ENCODE data around the gene LILRA1. TPM values are rescaled to one million over a fixed set of nuclear protein-coding genes. Genes with fewer than 3 reads are reported as not detected.
A peak's percentile ranks its signal among the peaks of the same experiment; 100 is the strongest.

LILRA1 gene
- polyA plus RNA-seq, 3 donors = 88.5 to 151 (median 141) TPM

DNA sequence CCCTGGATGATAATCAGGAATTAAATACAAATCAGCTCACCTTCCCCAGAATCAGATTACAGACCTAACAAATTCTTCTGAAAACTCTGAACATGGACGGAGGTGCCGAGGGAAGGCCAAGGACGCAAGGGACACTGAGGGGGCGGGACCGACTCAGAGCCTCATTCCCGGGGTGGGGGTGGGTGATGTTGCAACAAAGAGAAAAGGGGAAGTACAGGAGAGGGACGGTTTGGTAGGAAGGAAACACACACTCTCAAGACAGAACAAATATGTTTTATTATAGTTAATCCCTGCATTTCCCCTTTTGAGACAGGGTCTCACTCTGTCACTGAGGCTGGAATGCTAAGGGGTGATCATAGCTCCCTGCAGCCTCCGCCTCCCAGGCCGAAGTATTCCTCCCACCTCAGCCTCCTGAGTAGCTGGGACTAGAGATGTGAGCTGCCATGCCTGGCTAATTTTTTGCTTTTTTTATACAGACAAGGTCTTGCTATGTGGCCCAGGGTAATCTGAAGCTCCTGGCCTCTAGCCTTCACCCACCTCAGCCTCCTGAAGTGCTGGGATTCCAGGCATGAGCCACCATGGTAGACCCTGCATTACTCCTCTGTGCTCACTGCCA is 20.6 kb upstream of the LILRA1 start:
- H3K9me3 Mint-ChIP-seq = peaks cover 0 to 3% (median 0%) of the 10 kb centered on the region in 7 donors
- H4K20me1 ChIP-seq (ENCODE audit: insufficient read depth, low read length) = peaks cover 27% of the 10 kb centered on the region
- H3K4me1 ChIP-seq (ENCODE audit: control insufficient read depth in 1 of 2, insufficient read depth in 2 of 2, low read length in 2 of 2) = peaks cover 58 to 74% of the 10 kb centered on the region in 2 donors
- peaks cover 76% of the 10 kb centered on the region for H3K4me1 Mint-ChIP-seq
- peaks cover 27 to 33% of the 10 kb centered on the region in 2 donors for H3K36me3 Mint-ChIP-seq
- peak overlapping the region; percentile 33 for H2AFZ ChIP-seq (ENCODE audit: insufficient read depth, low read depth, low read length, poor library complexity, severe bottlenecking)
- H3K9me3 ChIP-seq (replicated peaks in 1 of 2; ENCODE audit: control insufficient read depth in 1 of 2, insufficient read depth in 1 of 2, low read length in 2 of 2) = no peaks in the 10 kb centered on the region
- peaks cover 26% of the 10 kb centered on the region in 2 donors for H3K36me3 ChIP-seq (replicated peaks in 1 of 2; ENCODE audit: control insufficient read depth in 1 of 2, insufficient read depth in 2 of 2, low read length in 2 of 2)
- H3K27me3 Mint-ChIP-seq (ENCODE audit: low read depth in 3 of 3) = peaks cover 0 to 2% (median 2%) of the 10 kb centered on the region in 3 donors
- H3K27ac Mint-ChIP-seq = peak overlapping the region; percentile 96 to 99 (median 97)
- no CpG with 5 or more reads among the region's 9 CpGs for WGBS (ENCODE audit: insufficient coverage)
- H3K9ac ChIP-seq (ENCODE audit: insufficient read depth, low read length, poor library complexity, severe bottlenecking) = peak overlapping the region; percentile 79
- DNase-seq = peak; percentile 84 to 90 (median 87)
- H3K4me3 ChIP-seq (replicated peaks in 1 of 3; ENCODE audit: low read depth in 2 of 3, low read length in 3 of 3) = peak overlapping the region; percentile 78 to 92 (median 80)
- intact Hi-C loops (cut with micrococcal nuclease) = loop anchor here in 1 of 2 donors (5.0 kb wide), 2 partner anchors 34 to 59 kb away; partner anchors contain the start of gene LILRB1
- TF ChIP-seq, protein P1, sequence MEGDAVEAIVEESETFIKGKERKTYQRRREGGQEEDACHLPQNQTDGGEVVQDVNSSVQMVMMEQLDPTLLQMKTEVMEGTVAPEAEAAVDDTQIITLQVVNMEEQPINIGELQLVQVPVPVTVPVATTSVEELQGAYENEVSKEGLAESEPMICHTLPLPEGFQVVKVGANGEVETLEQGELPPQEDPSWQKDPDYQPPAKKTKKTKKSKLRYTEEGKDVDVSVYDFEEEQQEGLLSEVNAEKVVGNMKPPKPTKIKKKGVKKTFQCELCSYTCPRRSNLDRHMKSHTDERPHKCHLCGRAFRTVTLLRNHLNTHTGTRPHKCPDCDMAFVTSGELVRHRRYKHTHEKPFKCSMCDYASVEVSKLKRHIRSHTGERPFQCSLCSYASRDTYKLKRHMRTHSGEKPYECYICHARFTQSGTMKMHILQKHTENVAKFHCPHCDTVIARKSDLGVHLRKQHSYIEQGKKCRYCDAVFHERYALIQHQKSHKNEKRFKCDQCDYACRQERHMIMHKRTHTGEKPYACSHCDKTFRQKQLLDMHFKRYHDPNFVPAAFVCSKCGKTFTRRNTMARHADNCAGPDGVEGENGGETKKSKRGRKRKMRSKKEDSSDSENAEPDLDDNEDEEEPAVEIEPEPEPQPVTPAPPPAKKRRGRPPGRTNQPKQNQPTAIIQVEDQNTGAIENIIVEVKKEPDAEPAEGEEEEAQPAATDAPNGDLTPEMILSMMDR (IDR thresholded peaks at IDR 0.05) = no peak
- no peaks in the 10 kb centered on the region for H3K27me3 ChIP-seq (ENCODE audit: control insufficient read depth in 2 of 2, insufficient read depth in 2 of 2, low read length in 2 of 2)
- peak overlapping the region; percentile 92 to 96 for H3K4me3 Mint-ChIP-seq
- H3K27ac ChIP-seq (ENCODE audit: low read depth in 1 of 2, low read length in 2 of 2) = peak overlapping the region; percentile 96 to 98
- peak overlapping the region; percentile 74 for H3K4me2 ChIP-seq (replicated peaks; ENCODE audit: extremely low read depth, low read length, poor library complexity, severe bottlenecking)
- peaks cover 52% of the 10 kb centered on the region for H3K79me2 ChIP-seq (ENCODE audit: insufficient read depth, low read length)

DNA sequence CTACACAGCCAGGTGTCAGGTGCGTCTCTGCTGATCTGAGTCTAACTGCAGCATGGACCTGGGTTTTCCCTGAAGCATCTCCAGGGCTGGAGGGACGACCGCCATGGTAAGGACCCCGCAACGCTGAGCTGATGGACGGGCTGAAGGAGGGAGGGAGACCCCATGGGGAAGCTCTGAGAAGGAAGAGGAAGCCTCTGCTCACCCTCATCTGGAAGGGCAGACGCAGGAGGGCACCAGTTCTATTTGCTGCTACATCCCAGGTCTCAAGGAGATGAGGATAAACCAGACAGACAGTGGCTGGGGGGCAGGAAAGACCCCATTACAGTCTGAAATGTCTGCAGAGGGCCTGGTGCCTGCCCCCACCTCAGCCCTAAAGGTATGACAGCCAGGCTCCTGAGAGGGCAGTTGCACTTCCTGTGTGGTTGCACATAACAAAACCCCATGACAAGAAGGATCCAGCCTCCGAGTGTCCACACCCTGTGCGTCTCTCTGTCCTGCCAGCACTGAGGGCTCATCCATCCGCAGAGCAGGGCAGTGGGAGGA is 20.0 kb upstream of the LILRA1 start, which contains the start of gene LILRA2:
LILRA2 (plus strand) TSS at position 461 of the 543 bp plus-strand sequence. CDS start 89 bp downstream, outside the sequence.
- peaks cover 0 to 3% (median 0%) of the 10 kb centered on the region in 7 donors for H3K9me3 Mint-ChIP-seq
- TF ChIP-seq, protein P1 (IDR thresholded peaks at IDR 0.05) = no peak
- peak within 1 kb of the TSS; percentile 96 to 98 for H3K27ac ChIP-seq (ENCODE audit: low read depth in 1 of 2, low read length in 2 of 2)
- no peaks in the 10 kb centered on the region for H3K9me3 ChIP-seq (replicated peaks in 1 of 2; ENCODE audit: control insufficient read depth in 1 of 2, insufficient read depth in 1 of 2, low read length in 2 of 2)
- 2% methylated on average over 6 of the region's 10 CpGs for WGBS (ENCODE audit: insufficient coverage)
- peaks cover 58% of the 10 kb centered on the region for H3K79me2 ChIP-seq (ENCODE audit: insufficient read depth, low read length)
- H3K36me3 Mint-ChIP-seq = peaks cover 33 to 37% of the 10 kb centered on the region in 2 donors
- peak within 1 kb of the TSS; percentile 96 to 99 (median 97) for H3K27ac Mint-ChIP-seq
- peak within 1 kb of the TSS; percentile 78 to 92 (median 80) for H3K4me3 ChIP-seq (replicated peaks in 1 of 3; ENCODE audit: low read depth in 2 of 3, low read length in 3 of 3)
- peak within 1 kb of the TSS; percentile 76 for H2AFZ ChIP-seq (ENCODE audit: insufficient read depth, low read depth, low read length, poor library complexity, severe bottlenecking)
- peak within 1 kb of the TSS; percentile 79 for H3K9ac ChIP-seq (ENCODE audit: insufficient read depth, low read length, poor library complexity, severe bottlenecking)
- H3K4me2 ChIP-seq (replicated peaks; ENCODE audit: extremely low read depth, low read length, poor library complexity, severe bottlenecking) = peak within 1 kb of the TSS; percentile 74
- intact Hi-C loops (cut with micrococcal nuclease) = loop anchor here in 1 of 2 donors (5.0 kb wide), 2 partner anchors 34 to 59 kb away; partner anchors contain the start of gene LILRB1
- H3K4me1 ChIP-seq (ENCODE audit: control insufficient read depth in 1 of 2, insufficient read depth in 2 of 2, low read length in 2 of 2) = peaks cover 60 to 74% of the 10 kb centered on the region in 2 donors
- peak; percentile 74 to 79 (median 78) for DNase-seq
- peaks cover 26 to 30% of the 10 kb centered on the region in 2 donors for H3K36me3 ChIP-seq (replicated peaks in 1 of 2; ENCODE audit: control insufficient read depth in 1 of 2, insufficient read depth in 2 of 2, low read length in 2 of 2)
- peak within 1 kb of the TSS; percentile 92 to 96 for H3K4me3 Mint-ChIP-seq
- H3K4me1 Mint-ChIP-seq = peaks cover 75% of the 10 kb centered on the region
- H3K27me3 ChIP-seq (ENCODE audit: control insufficient read depth in 2 of 2, insufficient read depth in 2 of 2, low read length in 2 of 2) = no peaks in the 10 kb centered on the region
- H4K20me1 ChIP-seq (ENCODE audit: insufficient read depth, low read length) = peaks cover 31% of the 10 kb centered on the region
- peaks cover 0 to 2% (median 2%) of the 10 kb centered on the region in 3 donors for H3K27me3 Mint-ChIP-seq (ENCODE audit: low read depth in 3 of 3)

Measured in CD14-positive monocyte (primary cell).